Transverse colon (tissue), 4 donors: ENCODE data around the gene BTD.

Experiments
- CTCF ChIP-seq, 5 experiments: fragments of 200-600 bp in 3 of 5; fragments of 450-650 bp in 2 of 5; sonication (generic) in 3 of 5; IDR thresholded peaks; 1 replicate in 2 of 5; 2 replicates in 3 of 5; pipeline ENCODE4 v1.5.1; 2016 to 2017; ENCODE audit warnings: antibody characterized with exemption in 5 of 5, inconsistent platforms in 3 of 5, mild to moderate bottlenecking in 2 of 5, moderate library complexity in 1 of 5
- EP300 ChIP-seq: sonication (generic); formaldehyde crosslinking; IDR thresholded peaks from one replicate; pipeline ENCODE4 v1.6.1; 2017; ENCODE audit warnings: antibody characterized with exemption, low read depth
- POLR2A ChIP-seq: fragments of 450-650 bp; IDR thresholded peaks from one replicate; pipeline ENCODE4 v1.6.1; 2016; ENCODE audit warnings: antibody characterized with exemption, mild to moderate bottlenecking, moderate library complexity
- POLR2AphosphoS5 ChIP-seq, 3 donors: sonication (generic); formaldehyde crosslinking; IDR thresholded peaks; one replicate each; pipeline ENCODE4 v1.6.1; 2016; ENCODE audit warnings: antibody characterized with exemption in 3 of 3

DNA sequence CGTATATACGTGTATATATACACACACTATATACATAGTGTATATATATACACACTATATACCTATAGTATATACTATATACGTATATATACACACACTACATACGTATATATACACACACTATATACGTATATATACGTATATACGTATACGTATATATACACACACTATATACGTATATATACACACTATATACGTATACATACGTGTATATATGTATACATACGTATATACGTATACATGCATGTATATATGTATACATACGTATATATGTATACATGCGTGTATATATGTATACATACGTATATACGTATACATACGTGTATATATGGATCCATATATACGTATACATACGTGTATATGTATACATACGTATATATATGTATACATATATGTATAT, 9.6 kb upstream of the BTD start:
- TF ChIP-seq POLR2A (no peak), POLR2AphosphoS5 (IDR thresholded peaks at IDR 0.05) (no peak), CTCF (IDR thresholded peaks at IDR 0.05) (no peak), EP300 (no peak)
